ENCODE data around the gene BLOC1S3. TPM values are rescaled to one million over a fixed set of nuclear protein-coding genes. Genes with fewer than 3 reads are reported as not detected.
A peak's percentile ranks its signal among the peaks of the same experiment; 100 is the strongest.

Gene BLOC1S3
- total and polyA plus RNA-seq, 8 donors = 2.1 to 12.3 (median 5.3) TPM

- DNase-seq = peak in 4 of 6 donors; percentile 27 to 78 (median 53)
- no peak for TF ChIP-seq CTCF (IDR thresholded peaks at IDR 0.05)
- no peaks in the 10 kb centered on the region for H3K36me3 ChIP-seq
- FAIRE-seq = no peak
- H3K9me3 ChIP-seq = no peaks in the 10 kb centered on the region
- H3K27me3 ChIP-seq = peaks cover 0 to 7% (median 3%) of the 10 kb centered on the region in 4 donors
- WGBS, 2 donors = 3 to 4% methylated on average over 89 to 91 of the region's 91 CpGs
- peak; percentile 43 to 75 (median 70) for ATAC-seq
- intact Hi-C loops (cut with DNase I) = no loop called here
- H3K4me1 ChIP-seq = peaks cover 13 to 15% (median 13%) of the 10 kb centered on the region in 3 donors
- no peak overlapping the region for H3K27ac ChIP-seq
- H3K4me3 ChIP-seq = peak overlapping the region in 2 of 4 donors; percentile 13 to 28
Observed at GRCh38 chr19:45152504-45153338, 25.9 kb upstream of the BLOC1S3 start.

- H3K27ac ChIP-seq = no peak overlapping the region
- peak in 3 of 6 donors; percentile 35 to 78 (median 46) for DNase-seq
- intact Hi-C loops (cut with DNase I) = no loop called here
Observed at GRCh38 chr19:45153339-45154063, 25.1 kb upstream of the BLOC1S3 start.

GRCh38 chr19:45154064-45154827 is 24.3 kb upstream of the BLOC1S3 start:
- no peaks in the 10 kb centered on the region for H3K36me3 ChIP-seq
- peaks cover 0 to 7% (median 3%) of the 10 kb centered on the region in 4 donors for H3K27me3 ChIP-seq
- 47 to 48% methylated on average over 19 of the region's 19 CpGs for WGBS, 2 donors
- no peaks in the 10 kb centered on the region for H3K9me3 ChIP-seq
- DNase-seq (peak in 2 of 6 donors; percentile 14 to 52), FAIRE-seq (no peak), ATAC-seq (no peak)
- H3K4me1 ChIP-seq = peaks cover 13 to 15% (median 13%) of the 10 kb centered on the region in 3 donors
- intact Hi-C loops (cut with DNase I) = no loop called here
- no peak overlapping the region for H3K27ac ChIP-seq
- TF ChIP-seq CTCF (IDR thresholded peaks at IDR 0.05) = no peak
- H3K4me3 ChIP-seq = peak overlapping the region in 1 of 4 donors; percentile 28

More at GRCh38 chr19:45153339-45154063, 25.1 kb upstream of the BLOC1S3 start:
- H3K36me3 ChIP-seq = no peaks in the 10 kb centered on the region
- peak; percentile 45 to 64 (median 54) for ATAC-seq
- no peaks in the 10 kb centered on the region for H3K9me3 ChIP-seq
- peak overlapping the region in 3 of 4 donors; percentile 13 to 28 (median 15) for H3K4me3 ChIP-seq
- H3K4me1 ChIP-seq = peaks cover 13 to 15% (median 13%) of the 10 kb centered on the region in 3 donors
- H3K27me3 ChIP-seq = peaks cover 0 to 7% (median 3%) of the 10 kb centered on the region in 4 donors
- WGBS, 2 donors = 2 to 4% methylated on average over 58 to 69 of the region's 69 CpGs
- no peak for TF ChIP-seq CTCF (IDR thresholded peaks at IDR 0.05)
- FAIRE-seq = no peak

- intact Hi-C loops (cut with DNase I) = no loop called here
- ATAC-seq (no peak), FAIRE-seq (no peak), DNase-seq (peak in 2 of 6 donors; percentile 25 to 47)
- Histone ChIP-seq H3K27me3 (peaks cover 0 to 7% (median 3%) of the 10 kb centered on the region in 4 donors), H3K4me3 (no peak overlapping the region), H3K36me3 (no peaks in the 10 kb centered on the region), H3K27ac (no peak overlapping the region), H3K4me1 (peaks cover 13 to 17% (median 17%) of the 10 kb centered on the region in 3 donors), H3K9me3 (no peaks in the 10 kb centered on the region)
- 70 to 76% methylated on average over 11 of the region's 11 CpGs for WGBS, 2 donors
- TF ChIP-seq CTCF (IDR thresholded peaks at IDR 0.05) = no peak
Observed at GRCh38 chr19:45156011-45156630, 22.5 kb upstream of the BLOC1S3 start.

Measured in pancreas (tissue), 10 donors.